Kidney (tissue), 14 donors: ENCODE results near the gene CD101. TPM values are rescaled to one million over a fixed set of nuclear protein-coding genes. Genes with fewer than 3 reads are reported as not detected.

Source experiments
- DNase-seq, 5 donors: peaks; one replicate each; pipeline ENCODE4 v3.0.0-alpha.2; 2013 to 2020
- FAIRE-seq: peaks from 2 replicates; lab custom pipeline; 2012; peaks lifted over from hg19 to GRCh38; lab: Jason Lieb, UNC
- H3K27ac ChIP-seq, 2 donors: one replicate each; pipeline ENCODE4 v1.7.0; 2013; ENCODE audit warnings: low read depth in 2 of 2, low read length in 2 of 2, inconsistent platforms in 1 of 2
- H3K27me3 ChIP-seq: one replicate; pipeline ENCODE4 v1.7.1; 2013; ENCODE audit warnings: low read length, inconsistent platforms; ENCODE audit not compliant: control insufficient read depth, insufficient read depth
- H3K36me3 ChIP-seq, 3 donors: one replicate each; pipeline versions ENCODE4 v1.7.0 to v1.7.1; 2013; ENCODE audit warnings: low read length in 3 of 3, control low read depth in 1 of 3, inconsistent platforms in 1 of 3; ENCODE audit not compliant: insufficient read depth in 3 of 3, control insufficient read depth in 2 of 3
- H3K4me1 ChIP-seq, 3 donors: one replicate each; pipeline versions ENCODE4 v1.7.0 to v1.7.1; 2013; ENCODE audit warnings: low read length in 3 of 3, inconsistent platforms in 1 of 3, low read depth in 1 of 3; ENCODE audit not compliant: control insufficient read depth in 2 of 3, insufficient read depth in 2 of 3
- H3K4me3 ChIP-seq, 3 donors: one replicate each; pipeline versions ENCODE4 v1.7.0 to v1.8.1; 2013; ENCODE audit warnings: low read length in 3 of 3, control low read depth in 1 of 3, inconsistent platforms in 1 of 3
- H3K9ac ChIP-seq, 3 donors: one replicate each; pipeline versions ENCODE4 v1.7.0 to v1.7.1; 2013; ENCODE audit warnings: low read length in 3 of 3, control low read depth in 1 of 3, inconsistent platforms in 1 of 3
- H3K9me3 ChIP-seq, 3 donors: one replicate each; pipeline versions ENCODE4 v1.7.0 to v1.7.1; 2013; ENCODE audit warnings: low read length in 3 of 3, control low read depth in 1 of 3, inconsistent platforms in 1 of 3; ENCODE audit not compliant: control insufficient read depth in 2 of 3, insufficient read depth in 1 of 3
- intact Hi-C: fragments of 100-400 bp; cut with DNase I; formaldehyde crosslinking; loops from one replicate; pipeline ENCODE4 v1.11.1; 2022
- polyA plus RNA-seq: library from polyadenylated mRNA; stranded (reverse); fragments of 350-450 nt; fragmentation: Illumina TruSeq; extraction: RNeasy Lipid Tissue Mini Kit (QIAGEN cat#74804); gene quantifications from one replicate; pipeline ENCODE4 v1.2.3, GENCODE V29; 2014; ENCODE audit warnings: low read depth, low replicate concordance; ENCODE audit not compliant: insufficient read depth
- total RNA-seq: library from RNA; stranded (reverse); fragmentation: NEBNext Ultra II Directional; extraction: Animal tissue kit (Norgen Biotek cat#: 25700); gene quantifications from one replicate; pipeline ENCODE4 v1.2.1, GENCODE V29; 2021
- TF ChIP-seq, protein P1 (sequence below): IDR thresholded peaks from 3 replicates; pipeline ENCODE4 v1.5.1; 2012; ENCODE audit warnings: mild to moderate bottlenecking, moderate library complexity, borderline replicate concordance; ENCODE audit not compliant: insufficient read depth; ENCODE audit errors: extremely low read depth
- donor health status: control.
- donor health status: control.
- donor health status: control.
- donor health status: control.
- donor health status: control.
- donor health status: DM: yes; HTN: yes; CAD: no.
- donor health status: Normal renal cell carcinoma (clear cell type).

The CD101 gene
- total and polyA plus RNA-seq, 2 donors from 2014 or later, result 0.22 to 1.3 TPM

DNA sequence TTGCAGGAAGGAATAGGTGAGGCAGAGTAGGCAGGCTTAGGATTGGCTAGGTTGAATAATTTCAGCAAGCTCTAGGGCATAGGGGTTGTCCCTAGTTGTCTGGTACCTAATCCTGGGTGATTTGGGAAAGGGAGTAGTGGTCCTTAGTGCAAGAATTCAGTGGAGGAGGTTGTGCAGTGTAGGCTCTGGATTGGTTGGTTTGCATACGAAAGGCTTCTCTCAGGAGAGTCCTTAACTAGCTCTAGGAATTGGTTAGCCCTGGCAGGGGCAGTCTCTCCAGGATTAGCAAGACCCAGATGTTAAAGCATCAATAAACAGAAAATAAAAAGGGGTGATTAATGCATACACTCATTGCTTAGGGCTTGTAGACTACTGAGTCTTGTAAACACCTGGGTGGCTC, 9.6 kb upstream of the CD101 start:
- H3K4me1 ChIP-seq, result no peaks in the 10 kb centered on the region
- H3K9me3 ChIP-seq, result no peaks in the 10 kb centered on the region
- no peak overlapping the region for H3K4me3 ChIP-seq
- FAIRE-seq, result no peak
- TF ChIP-seq, protein P1, sequence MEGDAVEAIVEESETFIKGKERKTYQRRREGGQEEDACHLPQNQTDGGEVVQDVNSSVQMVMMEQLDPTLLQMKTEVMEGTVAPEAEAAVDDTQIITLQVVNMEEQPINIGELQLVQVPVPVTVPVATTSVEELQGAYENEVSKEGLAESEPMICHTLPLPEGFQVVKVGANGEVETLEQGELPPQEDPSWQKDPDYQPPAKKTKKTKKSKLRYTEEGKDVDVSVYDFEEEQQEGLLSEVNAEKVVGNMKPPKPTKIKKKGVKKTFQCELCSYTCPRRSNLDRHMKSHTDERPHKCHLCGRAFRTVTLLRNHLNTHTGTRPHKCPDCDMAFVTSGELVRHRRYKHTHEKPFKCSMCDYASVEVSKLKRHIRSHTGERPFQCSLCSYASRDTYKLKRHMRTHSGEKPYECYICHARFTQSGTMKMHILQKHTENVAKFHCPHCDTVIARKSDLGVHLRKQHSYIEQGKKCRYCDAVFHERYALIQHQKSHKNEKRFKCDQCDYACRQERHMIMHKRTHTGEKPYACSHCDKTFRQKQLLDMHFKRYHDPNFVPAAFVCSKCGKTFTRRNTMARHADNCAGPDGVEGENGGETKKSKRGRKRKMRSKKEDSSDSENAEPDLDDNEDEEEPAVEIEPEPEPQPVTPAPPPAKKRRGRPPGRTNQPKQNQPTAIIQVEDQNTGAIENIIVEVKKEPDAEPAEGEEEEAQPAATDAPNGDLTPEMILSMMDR, result no peak
- no peaks in the 10 kb centered on the region for H3K36me3 ChIP-seq
- H3K27me3 ChIP-seq, result no peaks in the 10 kb centered on the region
- no peak for DNase-seq
- H3K9ac ChIP-seq, result no peak overlapping the region
- intact Hi-C loops, result no loop called here
- H3K27ac ChIP-seq, result no peak overlapping the region

DNA sequence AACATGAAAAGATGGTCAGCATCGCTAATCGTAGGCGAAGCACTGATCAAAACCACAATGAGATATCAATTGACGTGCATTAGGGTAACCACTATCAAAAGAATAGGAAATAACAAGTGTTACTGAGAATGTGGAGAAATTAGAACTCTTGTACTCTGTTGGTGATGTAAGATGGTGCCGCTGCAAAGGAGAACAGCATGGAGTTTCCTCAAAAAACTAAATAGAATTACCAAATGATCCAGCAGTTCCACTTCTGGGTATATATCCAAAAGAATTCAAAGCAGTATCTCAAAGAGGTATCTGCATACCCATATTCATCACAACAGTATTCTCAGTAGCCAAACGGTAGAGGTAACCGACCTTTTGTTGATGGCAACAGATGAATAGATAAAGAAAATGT, 8.3 kb upstream of the CD101 start:
- intact Hi-C loops, result no loop called here
- H3K27ac ChIP-seq, result no peak overlapping the region
- H3K4me3 ChIP-seq, result no peak overlapping the region
- TF ChIP-seq, protein P1, result no peak
- DNase-seq (no peak), FAIRE-seq (no peak)
- no peak overlapping the region for H3K9ac ChIP-seq
- no peaks in the 10 kb centered on the region for H3K9me3 ChIP-seq
- no peaks in the 10 kb centered on the region for H3K4me1 ChIP-seq
- no peaks in the 10 kb centered on the region for H3K36me3 ChIP-seq
- no peaks in the 10 kb centered on the region for H3K27me3 ChIP-seq

DNA sequence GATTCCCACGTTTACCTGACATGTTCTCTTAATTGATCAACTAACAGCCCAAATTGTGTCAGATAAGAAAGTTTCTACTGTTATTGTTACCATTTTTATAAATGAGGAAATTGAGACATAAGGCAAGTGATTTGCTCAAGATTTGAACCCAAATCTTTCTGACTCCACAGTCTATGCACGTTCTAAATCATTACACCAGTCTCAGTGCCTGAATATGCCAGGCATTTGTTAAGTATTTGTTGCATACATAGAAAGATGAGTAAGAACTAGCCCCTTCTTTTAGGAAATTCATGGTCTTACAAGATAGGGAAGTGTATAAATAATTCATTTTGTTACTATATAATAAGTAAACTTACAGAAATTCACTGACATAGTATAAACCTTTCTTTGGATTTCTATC, 7.1 kb upstream of the CD101 start:
- FAIRE-seq (no peak), DNase-seq (no peak)
- intact Hi-C loops, result no loop called here
- H3K27me3 ChIP-seq, result no peaks in the 10 kb centered on the region
- H3K9me3 ChIP-seq, result no peaks in the 10 kb centered on the region
- H3K4me3 ChIP-seq, result no peak overlapping the region
- H3K27ac ChIP-seq, result no peak overlapping the region
- TF ChIP-seq, protein P1, result no peak
- no peaks in the 10 kb centered on the region for H3K36me3 ChIP-seq
- no peak overlapping the region for H3K9ac ChIP-seq
- H3K4me1 ChIP-seq, result no peaks in the 10 kb centered on the region

DNA sequence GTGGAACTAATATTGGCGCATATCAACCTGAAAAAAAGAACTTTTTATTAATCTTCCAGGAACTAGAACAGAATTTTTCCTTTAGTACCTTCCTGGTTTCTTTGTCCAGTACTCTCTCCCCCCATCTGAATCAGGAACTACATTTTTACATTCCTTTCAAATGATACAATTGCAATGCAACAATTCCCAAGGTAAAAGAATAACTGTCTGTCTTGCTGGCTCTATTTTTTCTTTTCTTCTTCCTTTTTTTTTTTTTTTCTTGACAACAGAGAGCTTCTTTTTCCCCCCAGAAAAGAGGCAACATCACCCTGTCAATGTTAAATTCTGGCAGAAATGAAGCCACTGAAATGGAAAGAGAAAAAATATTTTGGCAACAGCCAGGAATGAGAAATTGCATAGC, 4.5 kb upstream of the CD101 start:
- H3K4me3 ChIP-seq, result no peak overlapping the region

More for the DNA sequence above, 4.5 kb upstream of the CD101 start:
- Histone ChIP-seq H3K4me1 (no peaks in the 10 kb centered on the region), H3K9ac (no peak overlapping the region), H3K9me3 (no peaks in the 10 kb centered on the region), H3K36me3 (no peaks in the 10 kb centered on the region), H3K27me3 (no peaks in the 10 kb centered on the region), H3K27ac (no peak overlapping the region)
- TF ChIP-seq, protein P1, result no peak
- no peak for DNase-seq
- FAIRE-seq, result no peak
- intact Hi-C loops, result no loop called here
